GM18870 (cell line): Measurements from ENCODE around the gene SP140.
"Not testable (repeated sequence)": the region's sequence is repeated elsewhere in the genome, so short reads cannot be mapped to it uniquely, and the experiment has no call there.

Source experiments
- ATAC-seq: cut with Tn5 transposase; IDR thresholded peaks from one replicate; pipeline ENCODE4 v1.9.1; 2021; ENCODE audit warnings: moderate library complexity; ENCODE audit not compliant: unreplicated experiment

The SP140 gene

DNA sequence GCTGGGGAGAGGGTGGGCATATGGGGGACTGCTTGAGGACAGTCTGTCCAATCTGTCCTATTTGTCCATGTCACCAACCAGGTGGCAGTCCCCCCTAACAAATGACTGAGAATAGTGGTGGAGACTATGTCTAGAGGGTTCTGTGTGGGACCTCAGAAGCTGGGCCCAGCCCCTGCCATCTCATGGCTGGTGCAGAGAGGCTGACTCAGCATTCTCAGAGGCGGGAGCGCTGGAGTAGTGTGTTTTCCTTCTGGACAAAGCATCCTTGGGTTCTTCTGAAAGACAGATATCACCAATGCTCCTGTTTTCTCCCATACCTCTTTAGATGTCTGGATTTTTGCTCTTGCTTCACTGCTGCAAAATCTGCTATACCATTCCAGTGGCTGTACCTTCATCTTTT lies 57.4 kb downstream of the SP140 start:
- ATAC-seq: no peak

DNA sequence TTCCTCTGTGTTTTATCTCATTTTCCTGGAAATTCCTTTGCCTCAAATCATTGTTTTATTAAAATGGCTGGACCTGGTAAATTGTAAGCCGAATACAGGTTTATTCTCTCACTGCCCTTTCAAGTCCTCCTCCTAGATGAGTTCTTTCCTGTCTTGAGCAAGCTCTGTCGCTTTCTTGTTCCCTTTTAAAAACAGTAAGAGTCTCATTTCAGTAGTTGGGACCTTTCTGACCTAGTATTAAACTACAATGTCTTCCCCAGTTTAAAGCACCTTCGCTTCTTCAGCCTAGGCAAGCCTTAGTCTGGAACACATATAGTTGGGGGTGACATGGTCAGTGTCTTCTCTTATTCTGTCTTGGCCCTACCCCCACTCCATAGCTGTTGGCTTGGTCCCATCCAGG lies 60.5 kb downstream of the SP140 start:
- ATAC-seq: no peak

DNA sequence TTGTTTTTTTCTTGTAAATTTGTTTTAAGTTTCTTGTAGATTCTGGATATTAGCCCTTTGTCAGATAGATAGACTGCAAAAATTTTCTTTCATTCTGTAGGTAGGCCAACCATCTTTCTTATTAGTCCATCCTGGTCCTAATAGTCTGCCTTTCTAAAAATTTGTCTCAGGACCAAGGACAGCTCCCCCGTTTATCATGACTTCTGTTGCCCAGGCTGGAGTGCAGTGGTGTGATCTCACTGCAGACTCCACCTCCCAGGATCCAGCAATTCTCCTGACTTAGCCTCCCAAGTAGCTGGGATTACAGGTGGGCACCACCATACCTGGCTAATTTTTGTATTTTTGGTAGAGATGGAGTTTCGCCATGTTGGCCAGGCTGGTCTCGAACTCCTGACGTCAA lies 63.8 kb downstream of the SP140 start:
- not testable (repeated sequence) for ATAC-seq

DNA sequence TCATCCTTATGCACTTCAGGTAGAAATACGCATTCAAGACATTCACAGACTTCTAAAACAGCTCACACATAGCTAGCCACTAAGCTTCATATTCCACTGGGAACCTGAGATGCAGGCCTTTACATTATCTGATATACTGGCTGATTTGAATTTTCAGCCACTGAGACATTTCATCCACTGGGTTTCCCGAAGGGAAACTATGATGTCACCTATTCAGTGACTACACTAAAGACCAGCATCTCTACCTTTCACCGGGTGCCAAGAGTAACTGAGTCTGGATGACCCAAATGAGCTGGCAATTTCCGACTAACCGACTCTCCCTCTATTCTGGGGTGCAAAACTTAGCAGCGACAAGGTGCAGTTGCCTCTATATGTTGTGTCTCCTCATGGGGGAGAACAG lies 69.7 kb downstream of the SP140 start:
- ATAC-seq: no peak

DNA sequence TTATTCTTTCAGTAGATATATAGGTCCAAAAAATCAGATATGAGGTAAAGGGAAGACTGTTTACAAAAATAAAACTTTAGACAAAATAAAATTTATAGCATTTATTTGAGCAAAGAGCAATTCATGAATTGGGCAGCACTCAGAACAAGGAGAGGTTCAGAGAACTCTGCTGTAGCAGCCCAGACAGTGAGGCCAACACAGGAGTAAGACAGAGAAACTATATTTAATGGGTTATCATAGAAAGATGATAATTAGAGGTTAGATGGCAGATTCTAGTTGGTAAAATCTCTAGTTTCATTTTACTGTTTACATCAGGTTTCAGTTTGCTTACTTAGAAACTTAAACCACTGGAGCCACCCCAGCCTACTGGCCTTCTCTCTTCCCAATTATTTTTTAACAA lies 71.4 kb downstream of the SP140 start:
- no peak for ATAC-seq

DNA sequence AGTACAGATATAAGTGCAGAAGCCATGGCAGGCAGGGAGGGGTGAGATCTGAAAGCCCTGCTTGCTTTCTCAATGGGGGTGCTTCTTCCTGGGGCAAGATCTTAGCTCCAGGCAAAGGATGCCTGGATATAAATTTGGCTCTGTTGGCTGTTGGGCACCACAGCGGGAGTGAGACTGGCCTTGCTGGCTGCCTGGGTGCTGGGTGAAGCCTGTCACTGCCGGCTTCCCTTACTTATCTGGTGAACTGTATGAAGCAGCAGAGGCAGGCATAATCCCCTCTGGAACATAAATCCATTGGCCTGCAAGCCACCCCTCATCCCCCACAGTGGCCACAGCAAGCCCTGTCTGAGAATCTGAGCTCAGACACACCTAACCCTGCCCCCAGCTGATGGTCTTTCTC lies 74.1 kb downstream of the SP140 start:
- ATAC-seq: no peak

DNA sequence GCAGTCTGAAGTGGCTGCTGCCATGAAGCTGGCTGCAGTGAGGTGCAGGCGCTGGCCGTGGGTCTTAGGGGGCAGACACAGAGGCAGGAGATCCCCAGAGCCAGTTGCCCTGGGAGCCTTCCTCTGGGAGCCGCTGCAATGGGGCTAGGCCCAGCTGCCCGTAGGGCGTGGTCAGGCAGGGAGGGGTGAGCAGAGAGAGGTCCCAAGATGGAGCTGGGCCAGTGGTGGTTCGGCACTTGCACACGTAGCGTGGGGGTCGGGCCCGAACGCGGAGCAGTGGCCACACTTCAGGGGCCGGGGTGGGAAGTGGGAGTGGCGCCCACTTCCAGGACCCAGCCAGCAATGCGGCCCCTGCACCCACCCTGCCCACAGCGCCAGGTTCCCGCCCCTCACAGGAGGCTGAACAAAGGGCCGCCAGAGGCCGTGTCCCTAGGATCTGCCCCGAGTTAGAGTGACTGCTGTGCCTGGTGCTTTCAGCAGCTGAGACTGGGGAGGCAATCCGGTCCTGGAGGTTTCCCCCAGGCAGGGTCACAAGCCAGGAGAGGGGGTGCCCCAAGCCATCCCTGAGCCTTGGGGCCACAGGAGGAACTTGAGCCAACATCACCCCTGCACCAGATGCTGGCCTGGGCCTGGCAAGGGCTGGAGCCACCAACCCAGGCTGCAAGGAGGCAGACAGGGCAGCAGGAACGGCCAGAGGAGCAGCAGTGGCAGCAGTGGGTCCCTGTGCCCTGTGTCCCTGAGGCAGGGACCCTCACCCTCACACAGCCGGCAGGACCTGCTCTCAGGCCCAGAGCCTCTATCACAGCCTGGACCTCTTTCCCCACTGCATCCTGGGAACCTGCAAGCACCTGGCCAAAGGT lies 80.1 kb downstream of the SP140 start:
- ATAC-seq: no peak

DNA sequence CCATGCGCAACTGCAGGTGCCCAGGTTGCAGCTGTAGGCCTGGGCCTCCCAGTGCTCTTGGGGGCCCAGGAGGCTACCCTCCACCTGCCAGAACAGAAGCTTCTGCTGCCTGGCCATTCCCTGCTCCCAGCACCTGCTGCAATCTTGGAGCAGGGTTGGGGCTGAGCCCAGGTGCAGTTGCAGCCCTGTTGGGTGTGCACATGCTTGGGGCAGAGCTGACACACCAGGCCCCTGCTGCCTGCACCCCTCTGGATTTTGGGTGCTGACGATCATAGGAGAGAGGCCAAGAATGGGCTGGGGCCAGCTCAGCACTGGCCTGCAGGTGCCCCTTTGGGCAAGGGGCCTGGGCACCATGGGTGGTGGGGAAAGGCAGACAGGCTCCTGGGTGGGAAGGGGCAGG lies 80.9 kb downstream of the SP140 start:
- ATAC-seq: no peak

DNA sequence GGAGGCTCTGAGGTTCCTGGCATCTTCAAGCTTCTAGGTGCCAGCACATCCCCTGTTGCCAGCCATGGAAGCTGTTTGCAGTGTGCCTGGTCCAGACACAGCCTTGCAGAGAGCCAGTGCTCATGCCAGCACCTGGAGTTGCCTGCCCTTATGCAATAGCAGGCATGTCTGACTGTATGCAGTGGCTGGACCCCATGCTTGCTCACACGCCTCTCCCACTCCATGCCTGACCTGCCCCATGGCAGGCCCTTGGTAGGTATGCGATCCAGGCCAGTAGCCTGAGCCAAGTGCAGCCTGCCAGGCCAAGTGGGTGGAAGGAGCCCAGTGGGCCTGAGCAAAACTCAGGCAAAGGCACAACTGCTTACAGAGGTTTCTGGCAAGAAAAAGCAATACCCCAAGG lies 81.9 kb downstream of the SP140 start:
- ATAC-seq: no peak

DNA sequence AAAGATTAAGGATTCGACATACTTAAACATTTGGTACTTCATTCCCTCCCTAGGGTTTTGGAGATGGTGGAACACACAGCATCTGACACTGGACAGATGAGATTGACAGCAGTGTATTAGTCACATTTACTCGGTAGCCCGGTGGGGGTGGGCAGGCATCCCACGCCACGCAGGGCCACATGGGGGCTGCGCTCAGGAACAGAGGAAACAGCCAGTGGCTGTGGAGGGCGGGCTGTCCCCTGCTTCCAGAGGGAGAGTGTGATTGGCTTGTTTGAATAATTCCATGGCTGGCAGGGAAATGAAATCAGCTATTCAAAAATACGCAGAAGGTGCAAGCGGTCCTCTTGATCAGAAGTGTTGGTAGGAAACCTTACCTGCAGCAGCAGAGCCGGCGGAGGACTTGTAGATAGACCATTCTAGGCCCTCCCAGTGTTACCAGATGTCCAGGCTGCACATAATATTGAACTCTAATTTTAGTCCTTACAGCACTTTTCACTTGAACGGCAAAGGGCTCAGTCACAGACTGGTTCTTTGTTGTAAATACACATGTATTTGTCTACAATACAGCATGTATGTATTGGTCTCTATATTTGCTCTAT lies 83.0 kb downstream of the SP140 start:
- ATAC-seq: no peak

DNA sequence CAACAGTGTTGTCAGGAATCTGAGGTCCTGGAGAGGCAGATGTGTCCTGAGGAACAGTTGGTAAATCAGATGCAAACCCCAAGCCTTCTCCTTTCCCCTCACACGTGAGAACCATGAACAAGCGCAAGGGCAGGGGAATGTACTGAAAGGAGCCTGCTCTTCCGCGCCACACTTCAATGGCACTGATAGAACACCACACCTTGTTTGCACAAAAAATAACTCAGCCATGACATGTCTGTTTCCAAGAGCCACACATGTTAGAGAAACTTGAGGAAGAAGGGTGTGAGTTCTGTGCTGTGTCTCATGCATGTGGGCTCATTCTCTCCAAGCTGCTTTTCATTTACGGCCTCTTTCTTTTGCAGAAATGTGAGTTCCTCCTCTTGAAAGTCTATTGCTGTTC lies 85.3 kb downstream of the SP140 start:
- ATAC-seq: not testable (repeated sequence)

DNA sequence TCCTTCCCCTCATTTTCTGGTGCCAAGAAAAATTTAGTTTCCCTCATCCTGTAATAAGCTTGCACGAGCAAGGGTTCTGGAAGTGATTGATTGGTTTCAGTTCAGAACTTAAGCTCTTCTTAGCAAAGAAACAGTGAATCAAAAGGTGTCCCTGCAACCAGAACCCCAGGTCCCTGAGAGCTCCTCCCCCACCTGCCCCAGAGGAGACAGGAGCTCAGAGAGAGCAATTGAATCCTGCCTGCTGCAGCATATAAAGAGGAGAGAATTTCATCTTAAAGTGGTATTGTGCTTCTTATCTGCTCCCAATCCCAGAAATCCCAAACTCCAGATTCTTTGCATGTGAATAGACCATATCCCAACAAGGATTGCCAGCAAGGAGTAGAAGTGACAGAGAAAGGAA lies 86.1 kb downstream of the SP140 start:
- not testable (repeated sequence) for ATAC-seq

DNA sequence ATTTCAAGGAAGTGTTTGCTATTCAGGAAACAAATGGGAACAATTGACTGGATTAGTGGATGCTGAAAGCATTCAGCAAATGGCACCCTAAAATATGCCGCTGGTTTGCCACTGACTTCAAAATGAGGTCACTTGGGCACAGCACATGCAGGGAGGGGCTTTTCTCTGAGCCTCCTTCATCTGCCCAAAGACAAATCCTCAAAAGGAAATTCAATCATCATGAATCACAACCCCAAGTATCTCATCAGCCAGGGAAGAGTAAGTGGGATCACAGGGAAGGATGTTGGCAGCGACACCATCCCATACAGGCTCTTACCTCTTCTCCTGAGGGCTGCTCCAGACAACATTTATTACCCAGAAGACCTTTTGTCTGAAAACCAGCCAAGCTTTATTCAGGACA lies 87.1 kb downstream of the SP140 start:
- ATAC-seq: no peak

DNA sequence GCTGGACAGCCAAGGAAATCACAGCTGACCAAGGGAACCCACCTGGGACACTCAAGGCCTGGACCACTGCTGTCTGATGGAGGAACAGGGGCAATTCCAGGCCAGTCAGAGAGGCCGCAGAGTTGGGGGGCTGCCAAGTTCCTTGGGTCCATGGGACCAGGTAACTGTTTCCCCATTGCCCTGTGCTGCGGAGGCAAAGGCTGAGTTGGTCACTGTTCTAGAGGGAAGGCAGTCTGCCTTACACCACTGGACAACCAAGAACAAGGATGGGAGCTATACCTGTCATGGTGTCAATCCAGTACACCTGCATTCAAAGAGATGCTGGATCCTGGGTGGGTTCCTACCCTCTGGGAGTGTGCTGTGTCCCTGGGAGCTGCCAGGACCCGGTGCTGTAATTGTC lies 91.8 kb downstream of the SP140 start:
- ATAC-seq: no peak

DNA sequence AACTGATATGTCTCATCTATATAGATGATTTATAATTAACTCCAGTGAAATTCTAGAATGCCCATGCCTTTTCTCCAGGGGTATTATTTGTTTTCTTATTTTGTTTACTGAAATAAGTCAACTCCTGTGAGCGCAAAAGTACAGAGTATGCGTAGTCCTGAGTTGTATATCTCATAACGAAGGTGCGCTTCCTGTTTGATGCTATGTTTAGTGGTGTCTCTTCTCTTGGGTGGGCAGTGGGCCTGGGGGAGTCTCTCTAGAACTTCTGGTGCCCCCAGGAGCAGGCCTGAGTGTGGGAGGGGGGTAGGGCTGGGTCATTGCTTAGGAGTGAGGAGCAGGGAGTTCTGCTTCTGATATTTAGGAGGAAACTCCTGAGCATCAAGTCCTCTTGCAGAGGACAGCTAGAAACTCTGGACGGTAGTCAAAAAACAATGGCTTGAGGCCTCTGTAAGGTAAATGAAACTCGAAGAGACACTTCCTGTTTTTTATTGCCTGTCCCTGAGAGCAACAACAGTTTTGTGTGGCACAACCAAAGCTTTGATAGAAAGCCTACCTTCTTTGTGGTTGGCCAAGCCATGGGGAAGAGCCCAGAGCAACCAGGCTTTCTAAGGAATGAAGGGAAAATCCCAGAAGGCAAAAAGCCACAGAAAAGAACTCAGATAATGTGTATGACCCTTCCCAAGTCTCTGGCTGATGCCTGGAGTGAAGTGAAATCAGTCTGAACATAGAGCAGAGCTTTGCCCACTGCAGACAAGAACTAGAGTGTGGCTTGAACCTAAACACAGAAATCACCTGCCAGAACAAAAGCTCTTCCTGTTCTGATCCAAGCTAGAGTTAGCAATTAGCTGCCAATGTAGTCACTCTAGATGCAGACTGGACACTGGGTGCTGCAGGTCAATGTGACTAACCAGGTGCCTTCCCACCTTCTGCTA lies 92.9 kb downstream of the SP140 start:
- peak; percentile 42 for ATAC-seq

DNA sequence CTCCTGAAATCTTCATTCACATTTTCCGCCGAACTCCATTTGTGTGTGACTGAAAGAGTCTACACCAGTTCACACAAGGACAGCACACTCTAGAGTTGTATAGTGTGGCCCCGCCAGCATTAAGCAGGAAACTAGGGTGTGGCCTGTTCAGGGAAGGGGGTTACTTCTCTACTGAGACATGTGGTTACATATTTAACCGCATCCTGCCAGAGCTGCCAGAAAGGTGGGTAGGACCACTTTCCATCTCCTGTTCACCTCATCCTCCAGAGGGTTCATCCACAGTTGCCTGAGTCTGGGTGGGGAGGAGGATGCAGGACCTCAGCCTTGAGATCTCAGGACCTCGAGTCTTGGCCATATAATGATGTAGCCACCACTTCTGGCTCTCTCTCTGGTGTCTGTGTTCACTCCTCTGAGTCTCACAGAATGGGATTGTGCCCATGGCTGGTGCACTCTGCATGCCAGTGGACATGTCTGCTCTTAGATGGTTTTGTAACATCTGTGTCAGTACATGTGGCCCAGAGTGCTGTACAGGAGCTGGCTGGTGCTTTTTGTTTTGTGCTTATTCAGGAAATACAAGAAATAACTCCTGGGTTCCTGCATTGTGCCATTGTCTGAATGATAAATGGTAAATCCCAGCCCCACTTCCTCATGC lies 93.8 kb downstream of the SP140 start:
- peak; percentile 87 for ATAC-seq

DNA sequence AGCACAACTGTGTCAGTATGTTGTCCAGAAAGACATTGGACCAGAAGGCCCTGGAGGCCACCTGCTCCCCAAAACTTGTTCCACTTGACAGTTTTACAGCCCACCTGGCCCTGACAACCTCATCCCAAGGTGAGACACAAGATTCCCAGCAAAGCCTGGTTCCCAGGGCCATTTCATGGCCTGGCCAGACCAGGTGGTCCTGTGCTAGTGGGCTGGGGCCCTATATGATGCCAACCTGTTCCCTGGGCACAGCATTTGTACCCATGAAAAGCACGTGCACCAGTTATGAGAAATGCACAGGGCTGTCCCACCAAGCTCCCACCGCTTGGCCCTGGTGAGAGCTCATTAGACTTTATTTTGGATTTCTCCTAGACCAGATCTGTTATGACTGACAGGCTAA lies 95.5 kb downstream of the SP140 start:
- no peak for ATAC-seq

DNA sequence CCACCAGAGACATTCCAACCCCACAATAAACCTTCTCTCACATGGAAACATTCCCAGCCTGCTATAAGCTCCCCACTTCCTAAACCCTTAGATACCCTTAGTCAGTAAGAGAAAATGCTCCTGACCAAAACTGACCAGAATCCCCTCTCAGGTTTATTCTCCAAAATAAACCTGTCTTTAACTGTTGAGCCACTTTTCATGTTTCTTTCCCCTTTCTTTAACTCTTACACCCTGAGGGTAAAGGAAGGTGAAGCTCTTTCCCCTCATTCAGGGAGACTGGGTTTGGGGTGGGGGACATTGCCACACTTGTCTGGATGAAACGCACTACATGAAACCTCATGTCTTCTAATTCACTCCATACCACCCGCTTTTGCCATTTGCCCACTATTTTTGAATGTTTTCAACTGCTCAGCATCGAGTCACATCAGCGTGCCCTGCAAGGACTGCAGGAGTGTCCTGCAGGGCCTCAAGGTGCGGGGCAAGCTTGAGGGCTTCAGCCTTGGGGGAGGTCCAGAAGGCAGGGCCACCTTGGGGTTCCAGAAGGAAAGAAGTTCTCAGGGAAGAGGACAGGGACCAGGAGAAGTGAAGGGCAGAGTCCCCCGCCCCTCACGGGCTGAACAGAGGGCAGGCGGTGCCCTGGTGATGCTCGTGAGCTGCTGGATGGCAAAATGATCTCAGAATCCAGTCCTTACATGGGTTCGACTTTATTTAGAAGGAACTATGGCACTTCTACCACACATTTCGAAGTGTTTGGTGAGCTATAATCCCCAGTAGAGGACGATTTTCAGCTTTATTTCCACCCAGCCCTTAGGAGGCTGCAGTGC lies 97.2 kb downstream of the SP140 start:
- ATAC-seq: no peak

DNA sequence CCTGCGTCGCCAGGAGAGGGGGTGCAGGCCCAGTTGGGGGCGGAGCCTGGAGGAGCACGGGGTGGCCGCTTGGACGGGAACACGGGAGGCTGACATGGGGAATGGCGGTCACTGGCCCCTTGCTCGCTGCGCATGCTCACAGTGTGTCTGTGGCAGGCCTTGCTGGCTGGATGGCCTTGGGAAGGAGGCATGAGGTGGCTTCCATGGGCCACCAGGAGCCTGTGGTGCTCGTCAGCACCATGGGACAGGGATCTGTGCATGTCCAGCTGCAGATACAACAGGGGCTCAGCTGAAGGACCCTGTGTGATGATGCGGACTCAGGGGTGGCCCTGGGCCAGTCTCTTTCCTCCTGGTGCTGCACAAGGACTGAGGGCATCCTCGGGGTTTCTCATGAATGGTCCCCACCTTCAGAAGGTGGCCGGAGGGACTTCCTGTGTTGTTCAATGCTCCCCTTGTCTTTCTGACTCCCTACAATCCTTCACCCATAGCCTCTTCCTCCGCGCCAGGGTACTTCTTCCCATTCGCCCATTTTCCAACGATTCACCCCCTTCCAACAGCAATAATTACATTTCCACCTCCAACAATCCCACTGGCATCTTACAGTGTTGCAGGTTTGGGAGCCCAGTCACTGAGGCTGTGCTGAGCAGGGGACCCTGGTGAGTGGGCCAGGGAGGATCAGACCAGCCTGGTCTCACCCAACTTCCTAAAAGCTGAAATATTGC lies 98.0 kb downstream of the SP140 start:
- ATAC-seq: no peak

DNA sequence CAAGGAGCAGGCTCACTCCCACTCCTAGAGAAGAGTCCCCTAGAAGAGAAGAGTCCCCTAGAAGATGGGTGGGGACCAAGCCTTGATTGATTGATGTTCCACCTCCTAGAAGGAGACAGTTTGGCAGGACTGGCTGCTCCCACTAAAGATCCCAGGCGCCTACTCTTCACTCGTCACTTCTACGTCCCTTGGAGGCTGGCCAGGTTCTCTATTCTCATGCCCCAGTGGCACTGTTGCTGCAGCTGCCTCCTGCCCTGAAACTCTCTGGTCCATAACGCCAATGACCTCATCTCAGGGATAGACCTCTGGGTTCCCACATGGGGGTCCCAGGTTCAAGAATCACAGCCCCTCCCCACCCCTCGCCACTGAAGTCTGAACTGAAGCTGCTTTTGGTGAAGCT lies 99.0 kb downstream of the SP140 start:
- ATAC-seq: no peak
